Measurements from ENCODE around the gene ZFYVE28.
A peak's percentile ranks its signal among the peaks of the same experiment; 100 is the strongest.
"Not testable (repeated sequence)": the region's sequence is repeated elsewhere in the genome, so short reads cannot be mapped to it uniquely, and the experiment has no call there.

ZFYVE28 gene

DNA sequence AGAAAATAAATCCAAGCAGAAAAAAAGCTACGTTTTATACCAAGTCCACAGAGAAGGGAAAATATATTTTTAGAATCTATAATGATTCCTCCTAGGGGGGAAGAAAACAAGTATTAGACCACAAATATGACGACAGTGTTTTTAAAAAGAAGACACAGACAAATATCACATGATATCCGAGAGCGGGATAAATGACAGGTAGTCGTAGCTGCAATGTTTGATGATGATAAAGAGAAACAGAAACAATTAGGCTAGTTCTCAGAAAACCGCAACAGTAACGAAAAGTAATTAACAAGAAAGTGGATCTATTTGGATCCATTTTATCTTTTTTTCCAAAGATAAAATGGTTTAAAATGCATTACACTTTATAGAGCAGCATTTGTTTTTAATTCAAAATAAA, 177.4 kb downstream of the ZFYVE28 start:
- H3K9me3 ChIP-seq (ENCODE audit: control insufficient read depth in 2 of 2, low read length in 2 of 2), result no peaks in the 10 kb centered on the region

DNA sequence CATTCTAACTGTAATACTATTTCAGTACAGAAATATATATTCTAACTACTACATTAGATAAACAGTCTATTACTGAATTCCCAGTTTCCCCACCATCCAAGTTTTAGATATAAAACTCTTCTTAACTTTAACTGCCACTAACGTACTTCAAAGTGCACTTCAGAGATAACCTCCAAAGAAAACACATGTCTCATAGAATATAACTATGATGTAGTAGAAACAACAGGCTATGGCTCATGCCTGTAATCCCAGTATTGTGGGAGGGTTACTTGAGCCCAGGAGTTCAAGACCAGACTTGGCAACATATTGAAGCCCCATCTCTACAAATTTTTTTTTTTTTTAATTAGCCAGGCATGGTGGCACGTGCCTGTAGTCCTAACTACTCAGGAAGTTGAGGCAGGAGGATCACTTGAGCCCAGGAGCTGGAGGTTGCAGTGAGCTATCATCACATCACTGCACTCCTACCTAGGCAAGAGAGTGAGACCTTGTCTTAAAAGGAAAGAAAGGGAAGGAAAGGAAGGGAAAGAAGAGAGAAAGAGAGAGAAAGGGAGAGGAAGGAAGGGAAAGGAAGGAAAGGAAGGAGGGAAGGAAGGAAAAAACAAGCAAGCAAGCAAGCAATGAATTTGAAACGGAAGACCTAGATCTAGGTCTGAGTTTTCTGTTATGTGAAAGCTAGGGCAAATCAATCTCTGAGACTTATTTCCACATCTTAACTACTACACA, 181.3 kb downstream of the ZFYVE28 start:
- Histone ChIP-seq H3K4me1 (ENCODE audit: control insufficient read depth in 2 of 2, insufficient read depth in 2 of 2, low read length in 2 of 2) (peaks cover 15 to 19% of the 10 kb centered on the region in 2 donors), H3K9me3 (ENCODE audit: control insufficient read depth in 2 of 2, low read length in 2 of 2) (no peaks in the 10 kb centered on the region), H3K36me3 (ENCODE audit: control insufficient read depth in 2 of 2, insufficient read depth in 2 of 2, low read length in 2 of 2) (peaks cover 11 to 19% of the 10 kb centered on the region in 2 donors), H3K4me3 (ENCODE audit: low read length in 2 of 2) (no peak overlapping the region), H3K27me3 (ENCODE audit: control insufficient read depth in 2 of 2, insufficient read depth in 2 of 2, low read length in 2 of 2) (no peaks in the 10 kb centered on the region), H3K27ac (ENCODE audit: low read depth in 2 of 2, low read length in 2 of 2) (no peak overlapping the region), H3K9ac (ENCODE audit: low read depth in 1 of 2, low read length in 2 of 2) (no peak overlapping the region)

More for the DNA sequence above, 177.4 kb downstream of the ZFYVE28 start:
- no peaks in the 10 kb centered on the region for H3K27me3 ChIP-seq (ENCODE audit: control insufficient read depth in 2 of 2, insufficient read depth in 2 of 2, low read length in 2 of 2)
- H3K27ac ChIP-seq (ENCODE audit: low read depth in 2 of 2, low read length in 2 of 2), result peak overlapping the region; percentile 73 to 86
- peaks cover 0 to 6% of the 10 kb centered on the region in 2 donors for H3K36me3 ChIP-seq (ENCODE audit: control insufficient read depth in 2 of 2, insufficient read depth in 2 of 2, low read length in 2 of 2)
- peak overlapping the region; percentile 78 to 89 for H3K9ac ChIP-seq (ENCODE audit: low read depth in 1 of 2, low read length in 2 of 2)
- H3K4me1 ChIP-seq (ENCODE audit: control insufficient read depth in 2 of 2, insufficient read depth in 2 of 2, low read length in 2 of 2), result peaks cover 24 to 33% of the 10 kb centered on the region in 2 donors
- H3K4me3 ChIP-seq (ENCODE audit: low read length in 2 of 2), result peak overlapping the region; percentile 91

DNA sequence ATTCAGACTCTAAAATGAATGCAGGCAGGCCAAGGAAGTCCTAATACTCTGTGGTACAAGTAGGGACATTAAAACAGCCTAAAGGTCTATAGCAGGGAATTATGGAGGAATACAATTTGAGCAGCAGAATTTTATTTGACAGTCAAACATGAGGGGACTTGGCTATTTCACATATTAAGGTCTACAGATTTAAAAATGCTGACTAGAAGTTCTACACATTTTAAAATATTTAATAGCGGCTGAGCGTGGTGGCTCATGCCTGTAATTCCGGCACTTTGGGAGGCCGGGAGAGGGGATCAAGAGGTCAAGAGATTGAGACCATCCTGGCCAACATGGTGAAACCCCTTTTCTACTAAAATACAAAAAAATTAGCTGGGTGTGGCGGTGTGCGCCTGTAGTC, 187.4 kb downstream of the ZFYVE28 start:
- Histone ChIP-seq H3K4me3 (ENCODE audit: low read length in 2 of 2) (no peak overlapping the region), H3K27ac (ENCODE audit: low read depth in 2 of 2, low read length in 2 of 2) (no peak overlapping the region), H3K27me3 (ENCODE audit: control insufficient read depth in 2 of 2, insufficient read depth in 2 of 2, low read length in 2 of 2) (no peaks in the 10 kb centered on the region), H3K9me3 (ENCODE audit: control insufficient read depth in 2 of 2, low read length in 2 of 2) (no peaks in the 10 kb centered on the region), H3K36me3 (ENCODE audit: control insufficient read depth in 2 of 2, insufficient read depth in 2 of 2, low read length in 2 of 2) (peaks cover 11 to 16% of the 10 kb centered on the region in 2 donors), H3K4me1 (ENCODE audit: control insufficient read depth in 2 of 2, insufficient read depth in 2 of 2, low read length in 2 of 2) (no peaks in the 10 kb centered on the region), H3K9ac (ENCODE audit: low read depth in 1 of 2, low read length in 2 of 2) (no peak overlapping the region)

GRCh38 chr4:2226261-2226660, 192.2 kb downstream of the ZFYVE28 start:
- Histone ChIP-seq H3K4me3 (ENCODE audit: low read length in 2 of 2) (no peak overlapping the region), H3K27ac (ENCODE audit: low read depth in 2 of 2, low read length in 2 of 2) (no peak overlapping the region), H3K27me3 (ENCODE audit: control insufficient read depth in 2 of 2, insufficient read depth in 2 of 2, low read length in 2 of 2) (no peaks in the 10 kb centered on the region), H3K9me3 (ENCODE audit: control insufficient read depth in 2 of 2, low read length in 2 of 2) (no peaks in the 10 kb centered on the region), H3K4me1 (ENCODE audit: control insufficient read depth in 2 of 2, insufficient read depth in 2 of 2, low read length in 2 of 2) (no peaks in the 10 kb centered on the region), H3K9ac (ENCODE audit: low read depth in 1 of 2, low read length in 2 of 2) (no peak overlapping the region), H3K36me3 (ENCODE audit: control insufficient read depth in 2 of 2, insufficient read depth in 2 of 2, low read length in 2 of 2) (peaks cover 2 to 8% of the 10 kb centered on the region in 2 donors)

GRCh38 chr4:2222838-2223237, 195.6 kb downstream of the ZFYVE28 start:
- Histone ChIP-seq H3K9ac (ENCODE audit: low read depth in 1 of 2, low read length in 2 of 2) (no peak overlapping the region), H3K27me3 (ENCODE audit: control insufficient read depth in 2 of 2, insufficient read depth in 2 of 2, low read length in 2 of 2) (no peaks in the 10 kb centered on the region), H3K4me1 (ENCODE audit: control insufficient read depth in 2 of 2, insufficient read depth in 2 of 2, low read length in 2 of 2) (no peaks in the 10 kb centered on the region), H3K36me3 (ENCODE audit: control insufficient read depth in 2 of 2, insufficient read depth in 2 of 2, low read length in 2 of 2) (peaks cover 2 to 8% of the 10 kb centered on the region in 2 donors), H3K27ac (ENCODE audit: low read depth in 2 of 2, low read length in 2 of 2) (no peak overlapping the region), H3K4me3 (ENCODE audit: low read length in 2 of 2) (no peak overlapping the region), H3K9me3 (ENCODE audit: control insufficient read depth in 2 of 2, low read length in 2 of 2) (no peaks in the 10 kb centered on the region)

- H3K9me3 ChIP-seq (ENCODE audit: control insufficient read depth in 2 of 2, low read length in 2 of 2); H3K27me3 ChIP-seq (ENCODE audit: control insufficient read depth in 2 of 2, insufficient read depth in 2 of 2, low read length in 2 of 2); H3K9ac ChIP-seq (ENCODE audit: low read depth in 1 of 2, low read length in 2 of 2); H3K4me1 ChIP-seq (ENCODE audit: control insufficient read depth in 2 of 2, insufficient read depth in 2 of 2, low read length in 2 of 2); H3K4me3 ChIP-seq (ENCODE audit: low read length in 2 of 2); H3K36me3 ChIP-seq (ENCODE audit: control insufficient read depth in 2 of 2, insufficient read depth in 2 of 2, low read length in 2 of 2); H3K27ac ChIP-seq (ENCODE audit: low read depth in 2 of 2, low read length in 2 of 2): not testable (repeated sequence)
Observed at GRCh38 chr4:2221378-2221777, 197.1 kb downstream of the ZFYVE28 start.

DNA sequence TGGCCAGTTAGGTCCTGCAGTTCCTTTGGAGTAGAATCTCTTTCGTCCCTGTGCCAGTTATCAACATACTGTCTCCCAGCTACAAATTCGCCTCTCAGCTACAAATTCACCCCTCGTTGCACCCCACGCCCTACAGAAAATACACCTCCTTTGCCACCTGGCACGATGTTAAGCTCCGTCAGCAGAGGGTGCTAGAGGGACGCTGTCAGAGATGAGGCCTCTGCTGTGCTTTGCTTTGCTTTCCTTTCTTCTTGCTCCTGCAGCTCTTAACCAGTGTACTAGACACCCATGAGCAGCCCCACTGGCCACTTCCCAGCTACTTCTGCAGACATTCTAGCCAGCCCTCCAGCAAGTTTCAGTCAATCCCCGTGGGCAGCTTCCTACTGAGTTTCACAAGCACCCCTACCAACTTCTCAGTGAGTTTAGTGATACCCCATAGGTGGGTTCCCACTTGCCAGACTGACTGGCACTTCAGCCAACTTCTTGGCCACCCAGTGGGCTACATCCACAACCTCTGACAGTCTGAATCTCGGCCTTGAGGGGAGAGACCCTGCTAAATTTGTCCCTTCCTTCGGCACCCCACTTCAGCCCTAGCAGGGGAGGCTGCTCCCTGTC, 198.3 kb downstream of the ZFYVE28 start:
- Histone ChIP-seq H3K9me3 (ENCODE audit: control insufficient read depth in 2 of 2, low read length in 2 of 2) (no peaks in the 10 kb centered on the region), H3K27ac (ENCODE audit: low read depth in 2 of 2, low read length in 2 of 2) (no peak overlapping the region), H3K9ac (ENCODE audit: low read depth in 1 of 2, low read length in 2 of 2) (no peak overlapping the region), H3K36me3 (ENCODE audit: control insufficient read depth in 2 of 2, insufficient read depth in 2 of 2, low read length in 2 of 2) (peaks cover 0 to 8% of the 10 kb centered on the region in 2 donors), H3K4me3 (ENCODE audit: low read length in 2 of 2) (no peak overlapping the region), H3K4me1 (ENCODE audit: control insufficient read depth in 2 of 2, insufficient read depth in 2 of 2, low read length in 2 of 2) (no peaks in the 10 kb centered on the region), H3K27me3 (ENCODE audit: control insufficient read depth in 2 of 2, insufficient read depth in 2 of 2, low read length in 2 of 2) (no peaks in the 10 kb centered on the region)

All from mucosa of rectum (tissue), 2 donors.